ENCODE data around the gene GNAL. TPM values are rescaled to one million over a fixed set of nuclear protein-coding genes. Genes with fewer than 3 reads are reported as not detected.

The GNAL gene
- total RNA-seq, 1 experiment from 2014 or later, result 0.44 TPM

DNA sequence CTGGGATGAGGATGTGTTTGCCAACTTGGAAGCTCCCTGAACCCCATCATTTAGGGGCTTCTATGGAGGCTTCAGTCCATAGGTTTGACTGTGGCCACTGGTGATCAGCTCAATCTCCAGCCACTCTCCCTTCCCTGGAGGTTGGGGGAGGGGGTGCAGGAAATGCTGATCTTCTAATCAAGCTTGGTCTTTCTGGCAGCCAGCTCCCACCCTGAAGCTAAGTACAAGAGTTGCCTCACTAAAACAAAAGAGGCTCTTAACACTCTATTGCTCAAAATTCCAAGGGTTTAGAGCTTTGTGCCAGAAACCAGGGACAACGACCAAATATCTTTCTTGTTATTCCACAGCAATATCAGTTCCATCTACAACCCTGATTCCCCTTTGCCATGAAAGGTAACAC lies 238.4 kb downstream of the GNAL start:
- TF ChIP-seq TCF7L2 (IDR thresholded peaks at IDR 0.05; ENCODE audit: low read depth, low read length) (no peak), POLR2AphosphoS5 (IDR thresholded peaks at IDR 0.05; ENCODE audit: low read depth, low read length) (no peak), SIN3A (IDR thresholded peaks at IDR 0.05; ENCODE audit: borderline replicate concordance, insufficient read depth, low read depth, low read length) (no peak)
- TF ChIP-seq, protein P1, sequence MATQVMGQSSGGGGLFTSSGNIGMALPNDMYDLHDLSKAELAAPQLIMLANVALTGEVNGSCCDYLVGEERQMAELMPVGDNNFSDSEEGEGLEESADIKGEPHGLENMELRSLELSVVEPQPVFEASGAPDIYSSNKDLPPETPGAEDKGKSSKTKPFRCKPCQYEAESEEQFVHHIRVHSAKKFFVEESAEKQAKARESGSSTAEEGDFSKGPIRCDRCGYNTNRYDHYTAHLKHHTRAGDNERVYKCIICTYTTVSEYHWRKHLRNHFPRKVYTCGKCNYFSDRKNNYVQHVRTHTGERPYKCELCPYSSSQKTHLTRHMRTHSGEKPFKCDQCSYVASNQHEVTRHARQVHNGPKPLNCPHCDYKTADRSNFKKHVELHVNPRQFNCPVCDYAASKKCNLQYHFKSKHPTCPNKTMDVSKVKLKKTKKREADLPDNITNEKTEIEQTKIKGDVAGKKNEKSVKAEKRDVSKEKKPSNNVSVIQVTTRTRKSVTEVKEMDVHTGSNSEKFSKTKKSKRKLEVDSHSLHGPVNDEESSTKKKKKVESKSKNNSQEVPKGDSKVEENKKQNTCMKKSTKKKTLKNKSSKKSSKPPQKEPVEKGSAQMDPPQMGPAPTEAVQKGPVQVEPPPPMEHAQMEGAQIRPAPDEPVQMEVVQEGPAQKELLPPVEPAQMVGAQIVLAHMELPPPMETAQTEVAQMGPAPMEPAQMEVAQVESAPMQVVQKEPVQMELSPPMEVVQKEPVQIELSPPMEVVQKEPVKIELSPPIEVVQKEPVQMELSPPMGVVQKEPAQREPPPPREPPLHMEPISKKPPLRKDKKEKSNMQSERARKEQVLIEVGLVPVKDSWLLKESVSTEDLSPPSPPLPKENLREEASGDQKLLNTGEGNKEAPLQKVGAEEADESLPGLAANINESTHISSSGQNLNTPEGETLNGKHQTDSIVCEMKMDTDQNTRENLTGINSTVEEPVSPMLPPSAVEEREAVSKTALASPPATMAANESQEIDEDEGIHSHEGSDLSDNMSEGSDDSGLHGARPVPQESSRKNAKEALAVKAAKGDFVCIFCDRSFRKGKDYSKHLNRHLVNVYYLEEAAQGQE (IDR thresholded peaks at IDR 0.05; ENCODE audit: insufficient read depth in 1 of 2, low read depth in 2 of 2, low read length in 1 of 2), result no peak
- TF ChIP-seq, protein P2, sequence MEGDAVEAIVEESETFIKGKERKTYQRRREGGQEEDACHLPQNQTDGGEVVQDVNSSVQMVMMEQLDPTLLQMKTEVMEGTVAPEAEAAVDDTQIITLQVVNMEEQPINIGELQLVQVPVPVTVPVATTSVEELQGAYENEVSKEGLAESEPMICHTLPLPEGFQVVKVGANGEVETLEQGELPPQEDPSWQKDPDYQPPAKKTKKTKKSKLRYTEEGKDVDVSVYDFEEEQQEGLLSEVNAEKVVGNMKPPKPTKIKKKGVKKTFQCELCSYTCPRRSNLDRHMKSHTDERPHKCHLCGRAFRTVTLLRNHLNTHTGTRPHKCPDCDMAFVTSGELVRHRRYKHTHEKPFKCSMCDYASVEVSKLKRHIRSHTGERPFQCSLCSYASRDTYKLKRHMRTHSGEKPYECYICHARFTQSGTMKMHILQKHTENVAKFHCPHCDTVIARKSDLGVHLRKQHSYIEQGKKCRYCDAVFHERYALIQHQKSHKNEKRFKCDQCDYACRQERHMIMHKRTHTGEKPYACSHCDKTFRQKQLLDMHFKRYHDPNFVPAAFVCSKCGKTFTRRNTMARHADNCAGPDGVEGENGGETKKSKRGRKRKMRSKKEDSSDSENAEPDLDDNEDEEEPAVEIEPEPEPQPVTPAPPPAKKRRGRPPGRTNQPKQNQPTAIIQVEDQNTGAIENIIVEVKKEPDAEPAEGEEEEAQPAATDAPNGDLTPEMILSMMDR (IDR thresholded peaks at IDR 0.05), result no peak
- in situ Hi-C loops (cut with HindIII; ENCODE audit: low pct_unique_long_range_greater_than_20kb, low sequenced_read_pairs), result no loop called here
- H3K9me3 ChIP-seq (ENCODE audit: control insufficient read depth, insufficient read depth, low read depth, low read length), result no peaks in the 10 kb centered on the region
- ATAC-seq (no peak), DNase-seq (ENCODE audit: low read depth, low spot score) (no peak)
- H3K4me1 ChIP-seq (ENCODE audit: control insufficient read depth, insufficient read depth, low read length), result no peaks in the 10 kb centered on the region
- no peak overlapping the region for H3K4me3 ChIP-seq (ENCODE audit: low read depth in 2 of 2, low read length in 2 of 2)
- no TSS peak for BruUV-seq (replicated peaks)
- H3K36me3 ChIP-seq (ENCODE audit: control insufficient read depth, insufficient read depth, low read length), result no peaks in the 10 kb centered on the region
- ChIA-PET POLR2A (no interaction called here), CTCF (interaction anchor here (0.6 to 0.7 kb wide), 2 partner anchors 10 to 232 kb away, joined by 3 read pairs; no protein-coding TSS in a partner anchor)
- intact Hi-C loops (cut with micrococcal nuclease; ENCODE audit: unreplicated experiment), result no loop called here
- no peaks in the 10 kb centered on the region for H3K27me3 ChIP-seq (ENCODE audit: control insufficient read depth, insufficient read depth, low read length)
- no peak overlapping the region for H3K27ac ChIP-seq (ENCODE audit: low read length)

GRCh38 chr18:11932393-11932792 lies 243.3 kb downstream of the GNAL start:
- CTCF ChIA-PET, result no interaction called here
- DNase-seq (ENCODE audit: low read depth, low spot score) (no peak), ATAC-seq (no peak)
- POLR2A ChIA-PET, result no interaction called here
- Histone ChIP-seq H3K9me3 (ENCODE audit: control insufficient read depth, insufficient read depth, low read depth, low read length) (no peaks in the 10 kb centered on the region), H3K4me3 (ENCODE audit: low read depth in 2 of 2, low read length in 2 of 2) (no peak overlapping the region), H3K4me1 (ENCODE audit: control insufficient read depth, insufficient read depth, low read length) (no peaks in the 10 kb centered on the region), H3K36me3 (ENCODE audit: control insufficient read depth, insufficient read depth, low read length) (no peaks in the 10 kb centered on the region), H3K27ac (ENCODE audit: low read length) (no peak overlapping the region), H3K27me3 (ENCODE audit: control insufficient read depth, insufficient read depth, low read length) (no peaks in the 10 kb centered on the region)
- intact Hi-C loops (cut with micrococcal nuclease; ENCODE audit: unreplicated experiment), result no loop called here
- TF ChIP-seq SIN3A (IDR thresholded peaks at IDR 0.05; ENCODE audit: borderline replicate concordance, insufficient read depth, low read depth, low read length) (no peak), POLR2AphosphoS5 (IDR thresholded peaks at IDR 0.05; ENCODE audit: low read depth, low read length) (no peak), TCF7L2 (IDR thresholded peaks at IDR 0.05; ENCODE audit: low read depth, low read length) (no peak)
- TF ChIP-seq, protein P1 (IDR thresholded peaks at IDR 0.05; ENCODE audit: insufficient read depth in 1 of 2, low read depth in 2 of 2, low read length in 1 of 2), result no peak
- TF ChIP-seq, protein P2 (IDR thresholded peaks at IDR 0.05), result no peak
- BruUV-seq (replicated peaks), result no TSS peak
- in situ Hi-C loops (cut with HindIII; ENCODE audit: low pct_unique_long_range_greater_than_20kb, low sequenced_read_pairs), result no loop called here

Small RNA genes within 50 kb of the gene (microRNA-seq; reads per million reads assigned to microRNA genes)
- not detected for gene MIR7153 (ENCODE audit: unreplicated experiment)

Other genes with a start within 250 kb of the GNAL start
- gene SLC35G4, start 79.7 kb upstream of the GNAL start, total RNA-seq (2021; ENCODE audit: unreplicated experiment), result not detected
- 17.1 TPM for gene CHMP1B, start 162.1 kb downstream of the GNAL start, total RNA-seq (2021; ENCODE audit: unreplicated experiment)
- 37.1 TPM for gene MPPE1, start 219.1 kb downstream of the GNAL start, total RNA-seq (2021; ENCODE audit: unreplicated experiment)

Measured in Panc1 (cell line).